ENCODE results near the gene PRKAG3.
"Not testable (repeated sequence)": the region's sequence is repeated elsewhere in the genome, so short reads cannot be mapped to it uniquely, and the experiment has no call there.

Gene PRKAG3

DNA sequence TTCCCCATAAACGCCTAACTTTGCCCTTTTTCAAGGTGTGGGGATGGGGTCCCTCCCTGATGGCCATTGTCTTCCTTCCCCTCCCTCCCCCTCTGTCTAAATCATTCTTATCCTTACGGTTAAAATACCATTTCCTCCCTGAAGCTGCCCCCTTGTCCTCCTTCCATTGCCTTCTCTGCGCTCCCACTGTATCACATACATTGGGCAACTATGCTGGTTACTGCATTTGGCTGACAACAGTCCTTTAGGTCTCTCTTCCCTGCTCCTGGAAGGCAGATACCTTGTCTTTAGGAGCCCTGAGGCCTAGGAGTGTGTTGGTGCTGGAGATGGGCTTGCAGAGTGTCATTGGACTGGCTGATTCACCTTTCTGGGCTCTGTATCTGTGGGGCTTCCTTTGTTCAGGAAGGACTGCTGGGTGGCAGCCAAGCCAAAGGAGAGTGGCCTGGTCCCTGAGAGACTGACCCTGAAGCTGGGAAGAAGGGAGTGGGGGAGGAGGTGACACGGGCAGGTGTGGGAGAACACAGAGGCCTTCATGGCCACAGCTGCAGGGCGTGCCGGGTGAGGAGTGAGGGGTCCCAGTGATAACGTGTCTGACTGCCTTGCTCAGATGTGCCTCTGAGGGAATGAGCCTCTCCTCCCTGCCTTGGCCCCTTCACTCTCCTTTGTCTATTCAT, 30.2 kb upstream of the PRKAG3 start:
- DNase-seq (ENCODE audit: low spot score) = no peak

- peak; percentile 94 for DNase-seq (ENCODE audit: low spot score)
These were observed 29.4 kb upstream of the PRKAG3 start for GRCh38 chr2:218860950-218861381.

DNA sequence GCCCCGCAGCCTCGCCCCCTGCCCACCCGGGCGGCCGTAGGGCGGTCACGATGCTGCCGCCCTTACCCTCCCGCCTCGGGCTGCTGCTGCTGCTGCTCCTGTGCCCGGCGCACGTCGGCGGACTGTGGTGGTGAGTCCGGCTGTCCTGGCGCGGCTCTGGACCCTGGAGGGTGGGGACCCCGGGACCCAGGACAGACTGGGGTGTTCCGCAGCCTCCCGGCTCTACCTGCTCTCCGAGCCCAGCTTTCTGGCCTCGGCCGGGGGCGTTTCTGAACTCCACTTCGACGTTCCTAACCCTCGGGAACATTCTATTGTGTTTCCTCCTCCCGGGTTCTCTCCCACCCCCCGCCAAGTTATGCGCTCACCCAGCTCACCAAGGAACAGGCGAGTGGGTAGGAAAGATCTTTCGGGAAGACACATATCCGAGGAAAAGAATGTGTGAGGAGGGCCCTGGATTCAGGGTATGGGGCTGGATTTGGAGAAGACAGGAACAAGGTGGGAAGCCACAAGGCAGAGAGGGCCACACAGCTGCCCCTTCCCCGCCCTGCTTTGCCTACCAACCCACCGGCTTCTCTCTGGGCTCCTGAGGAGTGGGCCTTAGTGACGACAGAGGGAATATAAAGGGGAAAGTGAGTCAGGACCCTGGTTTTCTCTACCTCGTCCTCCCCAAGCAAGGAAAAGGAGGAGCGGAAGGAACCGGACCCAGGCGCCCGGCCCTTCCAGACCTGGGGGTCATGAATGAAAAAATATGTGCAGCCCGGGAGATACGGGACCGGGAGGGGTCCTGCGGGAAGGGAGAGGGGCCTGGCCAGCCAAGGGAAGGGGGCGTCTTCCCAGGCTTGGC, 28.6 kb upstream of the PRKAG3 start:
- DNase-seq (ENCODE audit: low spot score) = peak; percentile 50

DNA sequence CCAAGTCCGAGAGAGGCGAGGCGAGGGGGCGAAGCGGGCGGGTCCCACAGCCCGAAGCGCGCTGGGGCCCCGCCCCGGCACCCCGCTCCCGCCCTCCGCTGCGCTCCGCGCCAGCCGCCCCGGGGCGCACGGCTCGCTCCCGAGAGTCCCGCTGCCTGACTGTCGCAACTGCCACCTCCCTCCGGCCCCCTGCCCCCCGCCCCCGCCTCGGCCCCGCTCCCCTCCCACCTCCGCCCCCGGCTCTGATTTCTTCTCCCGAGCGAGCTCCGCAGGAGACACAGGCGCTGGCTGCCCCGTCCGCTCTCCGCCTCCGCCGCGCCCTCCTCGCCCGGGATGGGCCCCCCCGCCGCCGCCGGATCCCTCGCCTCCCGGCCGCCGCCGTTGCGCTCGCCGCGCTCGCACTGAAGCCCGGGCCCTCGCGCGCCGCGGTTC, 28.0 kb upstream of the PRKAG3 start, which contains the start of gene WNT6:
Gene WNT6, plus strand, starts transcription at position 250 of the 432 bp plus-strand sequence. CDS start 233 bp downstream, outside the sequence.
- peak; percentile 78 for DNase-seq (ENCODE audit: low spot score)

DNA sequence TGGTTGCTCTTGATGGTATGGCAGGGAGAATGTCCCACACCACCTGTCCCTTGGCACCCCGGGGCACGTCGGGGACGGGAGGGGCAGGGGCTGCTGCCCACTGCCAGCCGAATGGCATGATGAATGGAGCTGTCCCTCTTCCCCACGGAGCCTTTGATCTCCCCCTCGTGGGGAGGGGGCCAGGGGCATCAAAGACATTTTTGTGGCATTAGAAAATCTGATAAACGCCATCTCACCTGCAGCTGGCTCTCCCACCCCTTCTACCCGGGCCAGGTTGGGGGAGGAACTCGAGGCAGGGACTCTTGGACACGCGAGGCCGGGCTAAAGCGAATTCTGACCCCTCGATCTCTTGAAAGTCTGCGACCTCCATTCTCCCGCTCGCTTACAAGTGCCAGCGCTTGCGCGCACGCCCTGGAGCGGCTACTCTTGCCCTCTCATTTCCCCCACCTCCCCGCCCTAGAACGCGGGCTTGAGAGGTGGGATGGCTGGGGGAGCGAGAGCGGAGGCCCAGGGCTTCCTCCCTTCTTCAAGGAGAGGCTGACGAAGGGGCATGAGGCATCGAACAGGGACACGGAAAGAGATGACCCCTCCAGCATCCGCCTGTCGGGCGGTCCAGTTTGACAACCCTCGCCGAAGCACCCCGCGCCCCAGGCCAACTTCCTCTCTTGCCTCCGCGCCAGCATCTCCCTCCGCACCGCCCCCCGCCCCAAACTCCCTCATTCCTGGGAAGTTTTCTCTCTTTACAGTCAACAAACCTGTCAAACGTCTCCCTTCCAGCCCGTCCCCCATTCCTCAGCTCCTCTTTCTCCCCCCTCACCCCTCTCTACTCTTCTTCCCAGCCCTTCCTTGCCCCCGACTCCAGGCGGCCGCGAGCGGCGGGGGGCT, 27.3 kb upstream of the PRKAG3 start:
- DNase-seq (ENCODE audit: low spot score) = peak; percentile 64

DNA sequence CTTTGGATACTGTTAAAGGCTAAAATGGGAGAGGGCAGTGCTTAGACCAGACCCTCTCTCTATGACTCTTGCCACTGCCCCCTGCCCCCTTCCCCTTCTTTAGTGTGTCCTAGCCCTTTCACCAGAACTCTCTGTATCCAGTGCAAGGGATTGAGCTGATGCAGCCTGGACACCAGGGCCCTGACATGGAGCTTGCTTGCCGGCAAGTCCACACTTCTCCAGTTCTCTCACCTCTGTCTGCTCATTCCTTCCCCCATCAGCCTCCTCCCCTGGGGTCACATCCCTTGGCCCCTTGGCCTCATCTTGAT, 26.5 kb upstream of the PRKAG3 start:
- DNase-seq (ENCODE audit: low spot score) = no peak

GRCh38 chr2:218857371-218858137, 26.0 kb upstream of the PRKAG3 start:
- no peak for DNase-seq (ENCODE audit: low spot score)

DNA sequence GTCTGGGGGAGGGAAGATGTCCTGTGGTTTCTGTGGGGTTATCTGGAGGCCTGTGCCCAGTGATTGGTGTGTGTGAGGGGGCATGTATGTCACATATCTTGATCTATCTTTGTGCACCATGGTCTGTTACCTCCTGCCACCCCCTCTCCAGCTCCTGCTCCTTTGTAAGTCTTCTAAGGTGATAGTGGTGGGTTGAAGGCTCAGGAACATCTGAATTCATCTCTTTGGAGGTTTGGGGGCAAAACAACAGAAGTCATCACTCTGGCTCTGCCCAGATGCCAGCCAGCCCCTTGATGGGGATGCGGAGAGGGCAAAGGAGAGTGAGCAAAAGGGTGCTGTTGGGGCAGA, 25.3 kb upstream of the PRKAG3 start:
- no peak for DNase-seq (ENCODE audit: low spot score)

DNA sequence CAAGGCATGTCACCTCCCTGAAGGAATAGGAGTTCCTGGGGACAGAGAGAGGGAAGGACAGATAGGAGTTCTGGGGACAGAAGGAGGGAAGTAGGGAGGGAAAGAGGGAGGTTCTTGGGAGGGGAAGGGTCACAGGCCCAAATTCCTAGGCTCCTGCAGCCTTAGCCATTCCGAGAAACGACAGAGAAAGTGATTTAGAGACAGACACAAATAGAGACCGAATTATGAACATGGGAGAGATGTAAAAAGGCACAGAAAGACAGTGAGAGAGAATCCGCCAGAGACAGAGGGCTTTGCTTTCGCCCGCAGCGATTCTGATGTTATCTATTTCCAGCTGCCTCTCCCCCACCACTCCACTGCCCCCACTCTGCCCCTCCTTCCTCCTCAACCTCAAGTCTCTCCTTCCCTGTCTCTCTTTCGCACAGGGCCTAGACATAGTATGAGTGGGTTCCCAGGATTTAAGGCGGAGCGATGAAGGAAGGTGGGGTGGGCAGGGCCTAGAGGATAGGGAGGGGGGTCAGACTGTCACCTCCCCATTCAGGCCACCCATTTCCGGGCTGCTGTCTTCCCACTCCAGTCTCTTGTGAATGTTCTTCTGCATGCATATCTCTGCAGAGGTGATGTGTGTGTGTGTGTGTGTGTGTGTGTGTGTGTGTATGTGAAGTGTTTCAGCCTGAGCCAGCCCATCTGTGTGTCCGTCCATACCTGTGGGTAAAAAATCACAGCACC, 24.7 kb upstream of the PRKAG3 start:
- no peak for DNase-seq (ENCODE audit: low spot score)

GRCh38 chr2:218855305-218856166, 23.9 kb upstream of the PRKAG3 start:
- DNase-seq (ENCODE audit: low spot score) = no peak

GRCh38 chr2:218854860-218855259, 23.3 kb upstream of the PRKAG3 start:
- DNase-seq (ENCODE audit: low spot score) = no peak

GRCh38 chr2:218853766-218854165, 22.2 kb upstream of the PRKAG3 start:
- DNase-seq (ENCODE audit: low spot score) = no peak

DNA sequence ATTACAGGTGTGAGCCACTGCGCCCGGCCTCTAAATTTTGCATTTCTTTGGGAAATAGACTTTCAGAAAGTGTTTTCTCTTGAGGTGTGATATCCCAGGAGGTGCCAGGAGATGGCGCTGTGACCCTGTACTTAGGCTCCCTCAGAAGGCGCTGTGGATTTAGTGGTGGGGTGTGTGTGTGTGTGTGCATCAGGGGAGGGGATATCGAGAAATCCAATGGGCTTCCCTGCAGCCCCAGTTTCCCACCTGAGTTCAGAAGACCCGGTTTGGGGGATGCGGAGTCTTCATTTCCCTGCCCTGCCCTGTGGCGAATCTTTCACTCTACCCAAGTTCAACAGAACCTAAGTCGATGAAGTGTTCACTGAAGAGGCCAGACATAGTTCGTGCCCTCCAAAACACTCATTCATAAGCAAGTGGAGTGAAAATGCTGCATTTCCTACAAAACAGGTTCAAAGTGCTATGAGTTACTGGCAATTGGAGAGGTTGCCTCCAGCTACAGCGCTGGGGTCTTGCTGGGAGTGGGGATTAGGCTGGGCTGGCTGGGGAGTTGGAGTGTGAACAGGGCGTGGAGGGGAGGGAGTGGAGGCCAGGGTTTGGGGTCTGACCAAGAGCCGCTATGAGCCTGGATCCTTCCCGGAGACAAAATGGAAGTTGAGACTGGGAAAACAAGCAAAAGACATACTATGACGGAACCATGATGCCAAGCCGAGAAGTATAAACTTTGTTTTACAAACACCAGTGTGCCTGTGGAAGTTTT, 21.5 kb upstream of the PRKAG3 start:
- DNase-seq (ENCODE audit: low spot score) = peak; percentile 81

DNA sequence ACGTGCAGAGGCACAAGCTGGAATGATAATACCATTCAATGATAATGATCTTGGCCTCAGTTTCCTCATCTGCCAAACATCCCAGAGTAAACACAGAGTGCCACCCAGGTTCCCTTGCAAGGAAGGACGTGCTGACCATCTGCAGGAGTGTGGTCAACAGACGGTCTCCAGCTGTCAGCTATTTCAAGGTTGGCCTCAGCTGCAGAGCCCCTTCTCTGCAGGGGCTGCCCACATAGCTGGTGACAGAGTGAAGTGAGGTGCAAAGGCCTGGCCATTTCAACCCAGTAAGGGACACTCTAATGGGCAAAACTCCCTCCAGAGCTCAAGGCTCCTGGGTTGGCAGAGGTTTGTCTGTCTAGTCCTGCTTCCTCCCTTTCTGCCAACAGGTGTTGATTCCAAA, 19.7 kb upstream of the PRKAG3 start:
- DNase-seq (ENCODE audit: low spot score) = no peak

GRCh38 chr2:218850796-218851195, 19.2 kb upstream of the PRKAG3 start:
- no peak for DNase-seq (ENCODE audit: low spot score)

- no peak for DNase-seq (ENCODE audit: low spot score)
These were observed 18.1 kb upstream of the PRKAG3 start for GRCh38 chr2:218849721-218850120.

DNA sequence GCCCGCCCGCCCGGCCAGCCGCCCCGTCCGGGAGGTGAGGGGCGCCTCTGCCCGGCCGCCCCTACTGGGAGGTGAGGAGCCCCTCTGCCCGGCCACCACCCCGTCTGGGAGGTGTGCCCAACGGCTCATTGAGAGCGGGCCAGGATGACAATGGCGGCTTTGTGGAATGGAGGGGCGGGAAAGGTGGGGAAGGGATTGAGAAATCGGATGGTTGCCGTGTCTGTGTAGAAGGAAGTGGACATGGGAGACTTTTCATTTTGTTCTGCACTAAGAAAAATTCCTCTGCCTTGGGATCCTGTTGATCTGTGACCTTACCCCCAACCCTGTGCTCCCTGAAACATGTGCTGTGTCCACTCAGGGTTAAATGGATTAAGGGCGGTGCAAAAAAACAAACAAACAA, 15.4 kb upstream of the PRKAG3 start:
- not testable (repeated sequence) for DNase-seq (ENCODE audit: low spot score)

DNA sequence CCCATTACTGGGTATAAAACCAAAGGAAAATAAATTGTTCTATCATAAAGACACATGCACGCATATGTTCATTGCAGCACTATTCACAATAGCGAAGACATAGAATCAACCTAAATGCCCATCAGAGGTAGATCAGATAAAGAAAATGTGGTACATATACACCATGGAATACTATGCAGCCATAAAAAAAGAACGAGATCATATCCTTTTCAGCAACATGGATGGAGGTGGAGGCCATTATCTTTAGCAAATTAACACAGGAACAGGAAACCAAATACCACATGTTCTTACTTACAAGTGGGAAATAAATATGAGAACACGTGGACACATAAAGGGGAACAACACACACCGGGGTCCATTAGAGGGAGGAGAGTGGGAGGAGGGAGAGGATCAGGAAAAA, 12.7 kb upstream of the PRKAG3 start:
- not testable (repeated sequence) for DNase-seq (ENCODE audit: low spot score)

DNA sequence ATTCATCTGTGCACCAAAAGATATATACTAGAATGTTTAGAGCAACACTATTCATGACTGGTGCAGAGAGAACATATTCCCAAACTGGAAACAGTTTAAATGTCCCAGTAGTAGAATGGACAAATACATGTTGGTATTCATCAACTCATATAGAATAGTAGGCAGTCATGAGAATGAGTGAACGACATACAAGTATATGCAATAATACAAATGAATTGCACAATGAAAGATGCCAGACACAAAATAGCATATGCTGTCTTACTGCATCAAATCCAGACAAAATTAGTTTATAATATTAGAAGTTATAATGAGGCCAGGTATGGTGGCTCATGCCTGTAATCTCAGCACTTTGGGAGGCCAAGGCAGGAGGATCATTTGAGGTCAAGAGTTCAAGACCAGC, 8.3 kb upstream of the PRKAG3 start:
- no peak for DNase-seq (ENCODE audit: low spot score)

All from ecto neural progenitor cell (in vitro differentiated cells).